ENCODE measurements around the gene NME7. TPM values are rescaled to one million over a fixed set of nuclear protein-coding genes. Genes with fewer than 3 reads are reported as not detected.

The NME7 gene
- total RNA-seq, 1 donor from 2014 or later = 60.6 TPM

DNA sequence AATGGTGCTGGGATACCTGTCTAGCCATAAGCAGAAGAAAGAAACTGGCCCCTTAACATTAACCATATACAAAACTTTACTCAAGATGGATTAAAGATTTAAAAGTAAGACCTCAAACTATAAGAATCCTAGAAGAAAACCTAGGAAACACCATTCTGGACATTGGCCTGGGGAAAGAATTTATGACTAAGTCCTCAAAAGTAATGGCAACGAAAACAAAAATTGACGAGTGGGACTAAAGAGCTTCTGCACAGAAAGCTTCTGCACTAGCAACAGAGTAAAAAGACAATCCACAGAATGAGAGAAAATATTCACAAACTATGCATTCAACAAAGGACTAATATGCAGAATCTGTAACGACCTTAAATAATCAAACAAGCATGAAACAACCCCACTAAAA is 66.7 kb downstream of the NME7 start:
- no peak overlapping the region for H3K4me3 ChIP-seq
- no peaks in the 10 kb centered on the region for H4K20me1 ChIP-seq (ENCODE audit: low read depth)
- no peaks in the 10 kb centered on the region for H3K27me3 ChIP-seq
- H3K27ac ChIP-seq = no peak overlapping the region
- H3K36me3 ChIP-seq = no peaks in the 10 kb centered on the region
- Mint-ChIP-seq H3K27ac (no peak overlapping the region), H3K36me3 (peaks cover 8% of the 10 kb centered on the region), H3K4me1 (no peaks in the 10 kb centered on the region), H3K27me3 (ENCODE audit: insufficient read depth, low read depth) (no peaks in the 10 kb centered on the region), H3K4me3 (no peak overlapping the region), H3K9me3 (no peaks in the 10 kb centered on the region)
- no peak overlapping the region for H3K4me2 ChIP-seq
- no peak for DNase-seq (ENCODE audit: low spot score)
- H3F3A ChIP-seq (ENCODE audit: low read depth) = no peaks in the 10 kb centered on the region
- H3K9me3 ChIP-seq (ENCODE audit: low read depth) = no peaks in the 10 kb centered on the region
- TF ChIP-seq, protein P1, sequence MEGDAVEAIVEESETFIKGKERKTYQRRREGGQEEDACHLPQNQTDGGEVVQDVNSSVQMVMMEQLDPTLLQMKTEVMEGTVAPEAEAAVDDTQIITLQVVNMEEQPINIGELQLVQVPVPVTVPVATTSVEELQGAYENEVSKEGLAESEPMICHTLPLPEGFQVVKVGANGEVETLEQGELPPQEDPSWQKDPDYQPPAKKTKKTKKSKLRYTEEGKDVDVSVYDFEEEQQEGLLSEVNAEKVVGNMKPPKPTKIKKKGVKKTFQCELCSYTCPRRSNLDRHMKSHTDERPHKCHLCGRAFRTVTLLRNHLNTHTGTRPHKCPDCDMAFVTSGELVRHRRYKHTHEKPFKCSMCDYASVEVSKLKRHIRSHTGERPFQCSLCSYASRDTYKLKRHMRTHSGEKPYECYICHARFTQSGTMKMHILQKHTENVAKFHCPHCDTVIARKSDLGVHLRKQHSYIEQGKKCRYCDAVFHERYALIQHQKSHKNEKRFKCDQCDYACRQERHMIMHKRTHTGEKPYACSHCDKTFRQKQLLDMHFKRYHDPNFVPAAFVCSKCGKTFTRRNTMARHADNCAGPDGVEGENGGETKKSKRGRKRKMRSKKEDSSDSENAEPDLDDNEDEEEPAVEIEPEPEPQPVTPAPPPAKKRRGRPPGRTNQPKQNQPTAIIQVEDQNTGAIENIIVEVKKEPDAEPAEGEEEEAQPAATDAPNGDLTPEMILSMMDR (IDR thresholded peaks at IDR 0.05) = no peak
- TF ChIP-seq EZH2phosphoT487 (IDR thresholded peaks at IDR 0.05) (no peak), EZH2 (IDR thresholded peaks at IDR 0.05) (no peak)
- H3K4me1 ChIP-seq = no peaks in the 10 kb centered on the region
- H2AFZ ChIP-seq (replicated peaks) = no peak overlapping the region
- no peaks in the 10 kb centered on the region for H3K79me2 ChIP-seq (ENCODE audit: low read depth)
- H3K9ac ChIP-seq = no peak overlapping the region

GRCh38 chr1:169298441-169298840 is 69.2 kb downstream of the NME7 start:
- Histone ChIP-seq H3K4me2 (no peak overlapping the region), H3K9me3 (ENCODE audit: low read depth) (no peaks in the 10 kb centered on the region), H3K4me1 (no peaks in the 10 kb centered on the region), H3K4me3 (no peak overlapping the region), H3K79me2 (ENCODE audit: low read depth) (no peaks in the 10 kb centered on the region), H3F3A (ENCODE audit: low read depth) (no peaks in the 10 kb centered on the region), H3K9ac (no peak overlapping the region), H3K27me3 (no peaks in the 10 kb centered on the region), H3K36me3 (no peaks in the 10 kb centered on the region), H3K27ac (no peak overlapping the region), H4K20me1 (ENCODE audit: low read depth) (no peaks in the 10 kb centered on the region), H2AFZ (replicated peaks) (no peak overlapping the region)
- H3K36me3 Mint-ChIP-seq = peaks cover 7% of the 10 kb centered on the region
- no peak for DNase-seq (ENCODE audit: low spot score)
- H3K27ac Mint-ChIP-seq = no peak overlapping the region
- H3K4me3 Mint-ChIP-seq = no peak overlapping the region
- H3K4me1 Mint-ChIP-seq = no peaks in the 10 kb centered on the region
- TF ChIP-seq EZH2phosphoT487 (IDR thresholded peaks at IDR 0.05) = no peak
- TF ChIP-seq, protein P1 (IDR thresholded peaks at IDR 0.05) = no peak
- no peaks in the 10 kb centered on the region for H3K27me3 Mint-ChIP-seq (ENCODE audit: insufficient read depth, low read depth)
- H3K9me3 Mint-ChIP-seq = no peaks in the 10 kb centered on the region

GRCh38 chr1:169295846-169296245 is 71.8 kb downstream of the NME7 start:
- H3K4me1 Mint-ChIP-seq = no peaks in the 10 kb centered on the region
- TF ChIP-seq EZH2 (IDR thresholded peaks at IDR 0.05) = no peak
- TF ChIP-seq, protein P1 (IDR thresholded peaks at IDR 0.05) = no peak
- TF ChIP-seq EZH2phosphoT487 (IDR thresholded peaks at IDR 0.05) = no peak
- H2AFZ ChIP-seq (replicated peaks) = no peak overlapping the region
- no peak for DNase-seq (ENCODE audit: low spot score)
- H3K9ac ChIP-seq = no peak overlapping the region
- H3K4me1 ChIP-seq = no peaks in the 10 kb centered on the region
- H3K4me2 ChIP-seq = no peak overlapping the region
- H3K4me3 Mint-ChIP-seq = no peak overlapping the region
- H3K9me3 ChIP-seq (ENCODE audit: low read depth) = no peaks in the 10 kb centered on the region
- no peaks in the 10 kb centered on the region for H4K20me1 ChIP-seq (ENCODE audit: low read depth)
- H3K9me3 Mint-ChIP-seq = no peaks in the 10 kb centered on the region
- no peak overlapping the region for H3K27ac ChIP-seq
- peaks cover 6% of the 10 kb centered on the region for H3K36me3 Mint-ChIP-seq
- no peaks in the 10 kb centered on the region for H3F3A ChIP-seq (ENCODE audit: low read depth)
- no peak overlapping the region for H3K27ac Mint-ChIP-seq
- no peaks in the 10 kb centered on the region for H3K27me3 Mint-ChIP-seq (ENCODE audit: insufficient read depth, low read depth)
- H3K36me3 ChIP-seq = no peaks in the 10 kb centered on the region
- H3K4me3 ChIP-seq = no peak overlapping the region
- no peaks in the 10 kb centered on the region for H3K27me3 ChIP-seq
- H3K79me2 ChIP-seq (ENCODE audit: low read depth) = no peaks in the 10 kb centered on the region
